Endodermal cell (in vitro differentiated cells): Measurements from ENCODE around the gene MBP. TPM values are rescaled to one million over a fixed set of nuclear protein-coding genes. Genes with fewer than 3 reads are reported as not detected.

ENCODE experiments used
- DNase-seq: peaks from one replicate; pipeline ENCODE4 v3.0.0-alpha.2; 2017
- H3K27ac ChIP-seq: 2 replicates; pipeline ENCODE4 v1.5.1; 2013; ENCODE audit warnings: mild to moderate bottlenecking, low read depth, low read length, moderate library complexity
- H3K27me3 ChIP-seq: 2 replicates; pipeline ENCODE4 v1.6.1; 2013; ENCODE audit warnings: mild to moderate bottlenecking, low read length, moderate library complexity; ENCODE audit not compliant: insufficient read depth, control insufficient read depth, poor library complexity, severe bottlenecking
- H3K36me3 ChIP-seq: 2 replicates; pipeline ENCODE4 v1.7.0; 2013; ENCODE audit warnings: mild to moderate bottlenecking, low read length, moderate library complexity; ENCODE audit not compliant: control insufficient read depth, insufficient read depth
- H3K4me1 ChIP-seq: one replicate; pipeline ENCODE4 v1.7.0; 2013; ENCODE audit warnings: low read length; ENCODE audit not compliant: control insufficient read depth, insufficient read depth
- H3K4me3 ChIP-seq: 2 replicates; pipeline ENCODE4 v1.5.1; 2013; ENCODE audit warnings: mild to moderate bottlenecking, low read length, moderate library complexity
- H3K9ac ChIP-seq: 2 replicates; pipeline ENCODE4 v1.6.1; 2013; ENCODE audit warnings: mild to moderate bottlenecking, low read length, moderate library complexity; ENCODE audit not compliant: poor library complexity, severe bottlenecking; ENCODE audit errors: extremely low read depth
- H3K9me3 ChIP-seq: 2 replicates; pipeline ENCODE4 v1.6.1; 2013; ENCODE audit warnings: mild to moderate bottlenecking, low read length, moderate library complexity; ENCODE audit not compliant: control insufficient read depth
- H3K27ac Mint-ChIP-seq: 2 replicates; pipeline ENCODE4 v1.8.0; 2020; ENCODE audit warnings: mixed read lengths
- H3K27me3 Mint-ChIP-seq: 2 replicates; pipeline ENCODE4 v1.8.0; 2021; ENCODE audit warnings: mild to moderate bottlenecking, mixed read lengths; ENCODE audit not compliant: insufficient read depth
- H3K36me3 Mint-ChIP-seq: 2 replicates; pipeline ENCODE4 v1.8.0; 2020; ENCODE audit warnings: low read depth, mixed read lengths
- H3K4me1 Mint-ChIP-seq: 2 replicates; pipeline ENCODE4 v1.8.0; 2020; ENCODE audit warnings: mixed read lengths
- H3K4me3 Mint-ChIP-seq: 2 replicates; pipeline ENCODE4 v1.8.0; 2020; ENCODE audit warnings: mild to moderate bottlenecking, moderate library complexity, mixed read lengths
- H3K9me3 Mint-ChIP-seq: 2 replicates; pipeline ENCODE4 v1.8.0; 2020; ENCODE audit warnings: mild to moderate bottlenecking, mixed read lengths
- WGBS, 2 experiments: methylation state at CpG; one replicate each; pipeline versions ENCODE4 v1.1.5 to v1.1.7; 2013; ENCODE audit warnings: missing lambda C conversion rate in 2 of 2, mixed read lengths in 1 of 2; ENCODE audit not compliant: insufficient coverage in 1 of 2, insufficient read length in 1 of 2; 5-methylcytosine and 5-hydroxymethylcytosine counted together
- total RNA-seq, 2 donors: library from RNA; stranded (reverse); fragmentation: NEBNext Ultra II Directional in 1 of 2; extraction: Animal tissue kit (Norgen Biotek cat#: 25700) in 1 of 2; gene quantifications; 2 replicates in 1 of 2; 3 replicates in 1 of 2; pipeline ENCODE4 v1.2.1, GENCODE V29; 2021
- TF ChIP-seq, protein P1 (sequence below): fragments of 200-600 bp; sonication (generic); conservative IDR thresholded peaks from 2 replicates; pipeline ENCODE4 v1.5.0; 2021; ENCODE audit warnings: antibody characterized with exemption, mild to moderate bottlenecking

MBP gene
- total RNA-seq, 2 donors from 2014 or later: 16.3 to 19.0 TPM

DNA sequence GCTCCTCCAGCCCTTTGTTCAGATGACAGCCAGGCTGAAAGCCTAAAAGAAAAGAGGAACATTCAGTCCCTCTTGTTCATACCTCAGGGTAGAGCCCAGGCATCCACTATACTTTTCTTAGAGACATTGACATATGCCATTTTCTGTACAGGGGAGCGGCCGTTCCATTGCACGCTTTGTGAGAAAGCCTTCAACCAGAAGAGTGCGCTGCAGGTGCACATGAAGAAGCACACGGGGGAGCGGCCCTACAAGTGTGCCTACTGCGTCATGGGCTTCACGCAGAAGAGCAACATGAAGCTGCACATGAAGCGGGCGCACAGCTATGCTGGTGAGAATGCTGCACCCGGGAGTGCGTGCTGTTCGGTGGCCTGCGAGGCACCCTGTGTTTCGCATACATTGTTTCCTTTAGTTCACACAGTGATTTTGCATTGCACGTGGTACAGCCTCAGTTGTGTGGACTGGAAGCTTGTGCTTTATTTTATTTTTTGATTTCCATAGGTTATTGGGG lies 172.0 kb downstream of the MBP start:
- WGBS, 2 experiments: 93 to 95% methylated on average over 15 to 16 of the region's 16 CpGs
- H3K27me3 Mint-ChIP-seq: no peaks in the 10 kb centered on the region
- peaks cover 31% of the 10 kb centered on the region for H3K36me3 ChIP-seq
- DNase-seq: no peak
- H3K27me3 ChIP-seq: no peaks in the 10 kb centered on the region
- peaks cover 3% of the 10 kb centered on the region for H3K4me1 Mint-ChIP-seq
- H3K9me3 ChIP-seq: no peaks in the 10 kb centered on the region
- no peaks in the 10 kb centered on the region for H3K4me1 ChIP-seq
- H3K4me3 Mint-ChIP-seq: no peak overlapping the region
- TF ChIP-seq, protein P1, sequence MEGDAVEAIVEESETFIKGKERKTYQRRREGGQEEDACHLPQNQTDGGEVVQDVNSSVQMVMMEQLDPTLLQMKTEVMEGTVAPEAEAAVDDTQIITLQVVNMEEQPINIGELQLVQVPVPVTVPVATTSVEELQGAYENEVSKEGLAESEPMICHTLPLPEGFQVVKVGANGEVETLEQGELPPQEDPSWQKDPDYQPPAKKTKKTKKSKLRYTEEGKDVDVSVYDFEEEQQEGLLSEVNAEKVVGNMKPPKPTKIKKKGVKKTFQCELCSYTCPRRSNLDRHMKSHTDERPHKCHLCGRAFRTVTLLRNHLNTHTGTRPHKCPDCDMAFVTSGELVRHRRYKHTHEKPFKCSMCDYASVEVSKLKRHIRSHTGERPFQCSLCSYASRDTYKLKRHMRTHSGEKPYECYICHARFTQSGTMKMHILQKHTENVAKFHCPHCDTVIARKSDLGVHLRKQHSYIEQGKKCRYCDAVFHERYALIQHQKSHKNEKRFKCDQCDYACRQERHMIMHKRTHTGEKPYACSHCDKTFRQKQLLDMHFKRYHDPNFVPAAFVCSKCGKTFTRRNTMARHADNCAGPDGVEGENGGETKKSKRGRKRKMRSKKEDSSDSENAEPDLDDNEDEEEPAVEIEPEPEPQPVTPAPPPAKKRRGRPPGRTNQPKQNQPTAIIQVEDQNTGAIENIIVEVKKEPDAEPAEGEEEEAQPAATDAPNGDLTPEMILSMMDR: no peak
- H3K4me3 ChIP-seq: no peak overlapping the region
- H3K36me3 Mint-ChIP-seq: peaks cover 73% of the 10 kb centered on the region
- H3K27ac Mint-ChIP-seq: no peak overlapping the region
- no peak overlapping the region for H3K9ac ChIP-seq
- peaks cover 3% of the 10 kb centered on the region for H3K9me3 Mint-ChIP-seq
- H3K27ac ChIP-seq: no peak overlapping the region

DNA sequence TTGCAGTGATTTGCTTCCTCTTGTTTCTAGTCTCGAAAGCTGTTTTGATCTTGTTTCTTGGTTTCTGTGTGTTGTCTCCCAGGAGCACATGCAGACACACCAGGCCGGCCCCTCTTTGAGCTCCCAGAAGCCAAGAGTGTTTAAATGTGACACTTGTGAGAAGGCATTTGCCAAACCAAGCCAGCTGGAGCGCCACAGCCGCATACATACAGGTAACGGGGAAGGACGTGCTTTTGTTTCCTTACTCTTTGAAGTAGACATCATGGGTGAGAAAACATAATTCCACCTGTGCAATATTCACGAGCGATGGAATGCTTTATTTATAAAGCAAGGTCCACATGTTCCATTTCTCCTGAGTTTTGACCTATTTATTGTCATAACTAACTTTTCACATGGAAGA lies 173.0 kb downstream of the MBP start:
- Histone ChIP-seq H3K9ac (no peak overlapping the region), H3K36me3 (peaks cover 28% of the 10 kb centered on the region), H3K9me3 (no peaks in the 10 kb centered on the region), H3K4me1 (no peaks in the 10 kb centered on the region), H3K27me3 (no peaks in the 10 kb centered on the region), H3K27ac (no peak overlapping the region), H3K4me3 (no peak overlapping the region)
- H3K4me1 Mint-ChIP-seq: peaks cover 3% of the 10 kb centered on the region
- peaks cover 76% of the 10 kb centered on the region for H3K36me3 Mint-ChIP-seq
- 95 to 100% methylated on average over 7 to 8 of the region's 8 CpGs for WGBS, 2 experiments
- H3K4me3 Mint-ChIP-seq: no peak overlapping the region
- TF ChIP-seq, protein P1: no peak
- H3K27ac Mint-ChIP-seq: peak overlapping the region; percentile 45
- no peaks in the 10 kb centered on the region for H3K27me3 Mint-ChIP-seq
- H3K9me3 Mint-ChIP-seq: peaks cover 3% of the 10 kb centered on the region
- DNase-seq: no peak

DNA sequence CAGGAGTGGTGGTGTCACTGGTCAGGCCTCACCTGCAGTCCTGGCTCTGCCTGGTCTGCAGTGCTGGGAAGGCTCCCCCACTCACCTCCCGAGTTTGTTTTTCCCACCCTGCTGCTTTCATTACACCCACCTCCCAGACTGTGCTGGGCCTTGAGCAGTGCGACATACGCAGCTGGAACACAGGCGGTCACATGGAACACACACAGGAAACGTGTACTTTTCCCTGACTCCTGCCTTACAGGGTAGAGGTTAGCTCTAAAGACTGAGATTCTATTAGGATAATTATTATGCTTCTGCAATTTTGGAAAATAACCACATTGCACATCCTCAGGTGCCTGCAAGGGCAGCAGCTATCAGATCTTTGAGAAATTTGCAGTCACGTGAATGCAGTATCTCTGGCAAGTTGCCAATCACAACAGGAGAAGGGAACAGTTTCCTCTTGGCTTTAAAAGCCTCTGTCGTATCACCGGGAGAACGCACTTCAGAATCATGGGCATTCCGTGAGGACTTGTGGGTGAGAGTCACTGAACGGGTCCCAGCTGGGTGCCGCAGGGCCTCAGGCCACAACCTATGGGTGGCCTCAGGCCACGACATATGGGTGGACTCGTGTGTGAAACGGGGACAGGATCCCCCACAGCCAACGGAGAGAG lies 173.8 kb downstream of the MBP start:
- no peaks in the 10 kb centered on the region for H3K9me3 ChIP-seq
- TF ChIP-seq, protein P1: no peak
- H3K36me3 ChIP-seq: peaks cover 32% of the 10 kb centered on the region
- Mint-ChIP-seq H3K27me3 (no peaks in the 10 kb centered on the region), H3K27ac (peak overlapping the region; percentile 64), H3K4me3 (no peak overlapping the region), H3K4me1 (peaks cover 3% of the 10 kb centered on the region), H3K9me3 (peaks cover 3% of the 10 kb centered on the region), H3K36me3 (peaks cover 72% of the 10 kb centered on the region)
- H3K27ac ChIP-seq: no peak overlapping the region
- H3K27me3 ChIP-seq: no peaks in the 10 kb centered on the region
- 89 to 93% methylated on average over 7 to 16 of the region's 16 CpGs for WGBS, 2 experiments
- no peaks in the 10 kb centered on the region for H3K4me1 ChIP-seq
- H3K9ac ChIP-seq: no peak overlapping the region
- no peak overlapping the region for H3K4me3 ChIP-seq
- DNase-seq: no peak
